H1 (cell line): ENCODE data around the gene FAM53C. TPM values are rescaled to one million over a fixed set of nuclear protein-coding genes. Genes with fewer than 3 reads are reported as not detected.

Experiments used
- CTCF ChIA-PET: fragments of 300-600 bp; sonication (Branson Sonifier 250); formaldehyde crosslinking; loops from one replicate; lab custom pipeline; 2021; ENCODE audit not compliant: partially characterized antibody; lab: Charles Lee
- POLR2A ChIA-PET: fragments of 300-600 bp; sonication (Branson Sonifier 250); formaldehyde crosslinking; loops from one replicate; lab custom pipeline; 2021; ENCODE audit warnings: inconsistent platforms; ENCODE audit not compliant: partially characterized antibody; lab: Charles Lee
- DNase-seq, 2 experiments: peaks; one replicate each; pipeline versions ENCODE4 v3.0.0 to v3.0.0-alpha.2; 2010 to 2022; ENCODE audit warnings: low spot score in 2 of 2, low read depth in 1 of 2, mixed read lengths in 1 of 2
- FAIRE-seq: peaks from 2 replicates; lab custom pipeline; 2011; peaks lifted over from hg19 to GRCh38; lab: Jason Lieb, UNC
- H2AFZ ChIP-seq: 2 replicates; pipeline ENCODE4 v1.8.1; 2012; ENCODE audit warnings: low read length, inconsistent platforms
- H2AK5ac ChIP-seq: 2 replicates; pipeline ENCODE4 v1.6.1; 2013; ENCODE audit warnings: low read depth, low read length
- H2BK120ac ChIP-seq: replicated peaks from 2 replicates; pipeline ENCODE3; 2013; ENCODE audit warnings: low read depth, low read length, inconsistent platforms
- H2BK12ac ChIP-seq: 2 replicates; pipeline ENCODE4 v1.6.1; 2013; ENCODE audit warnings: low read depth, low read length
- H2BK15ac ChIP-seq: 2 replicates; pipeline ENCODE4 v1.6.1; 2013; ENCODE audit warnings: low read length
- H2BK20ac ChIP-seq: 2 replicates; pipeline ENCODE4 v1.6.1; 2013; ENCODE audit warnings: low read length
- H2BK5ac ChIP-seq: 2 replicates; pipeline ENCODE4 v1.6.1; 2013; ENCODE audit warnings: low read depth, low read length
- H3K14ac ChIP-seq: 2 replicates; pipeline ENCODE4 v1.6.1; 2013; ENCODE audit warnings: inconsistent platforms; ENCODE audit not compliant: insufficient read length
- H3K18ac ChIP-seq: 2 replicates; pipeline ENCODE4 v1.6.1; 2013; ENCODE audit warnings: low read length; ENCODE audit errors: extremely low read depth
- H3K23ac ChIP-seq: 2 replicates; pipeline ENCODE4 v1.6.1; 2013; ENCODE audit warnings: inconsistent platforms; ENCODE audit not compliant: insufficient read length
- H3K23me2 ChIP-seq: 2 replicates; pipeline ENCODE4 v1.6.1; 2013; ENCODE audit warnings: low read depth, low read length
- H3K27ac ChIP-seq: 2 replicates; pipeline ENCODE4 v1.6.1; 2011; ENCODE audit warnings: low read depth, low read length, inconsistent platforms
- H3K27me3 ChIP-seq, 4 experiments: replicated peaks in 1 of 4; 1 replicate in 1 of 4; 2 replicates in 3 of 4; pipeline versions ENCODE4 v1.6.1 to v1.8.1; 2011 to 2013; ENCODE audit warnings: low read length in 3 of 4, mild to moderate bottlenecking in 3 of 4, inconsistent platforms in 2 of 4, mixed read lengths in 2 of 4, moderate library complexity in 1 of 4; ENCODE audit not compliant: control insufficient read depth in 3 of 4, insufficient read depth in 3 of 4; ENCODE audit errors: extremely low read depth in 1 of 4
- H3K36me3 ChIP-seq, 4 experiments: 2 replicates each; pipeline versions ENCODE4 v1.6.1 to v1.8.1; 2011 to 2013; ENCODE audit warnings: mild to moderate bottlenecking in 4 of 4, low read length in 3 of 4, moderate library complexity in 2 of 4, control low read depth in 1 of 4, inconsistent platforms in 1 of 4; ENCODE audit not compliant: insufficient read depth in 4 of 4, control insufficient read depth in 2 of 4
- H3K4ac ChIP-seq: replicated peaks from 2 replicates; pipeline ENCODE3; 2013; ENCODE audit warnings: low read length, low read depth, mixed read lengths, inconsistent platforms; ENCODE audit not compliant: insufficient read length
- H3K4me1 ChIP-seq, 4 experiments: replicated peaks in 1 of 4; 1 replicate in 1 of 4; 2 replicates in 3 of 4; pipeline versions ENCODE4 v1.6.1 to v1.8.1; 2011 to 2013; ENCODE audit warnings: low read length in 3 of 4, inconsistent platforms in 2 of 4, mixed read lengths in 1 of 4; ENCODE audit not compliant: insufficient read depth in 4 of 4, control insufficient read depth in 3 of 4
- H3K4me2 ChIP-seq, 2 experiments: 2 replicates each; pipeline versions ENCODE4 v1.6.1 to v1.8.1; 2011 to 2013; ENCODE audit warnings: low read depth in 2 of 2, low read length in 2 of 2, control low read depth in 1 of 2, inconsistent platforms in 1 of 2, mild to moderate bottlenecking in 1 of 2; ENCODE audit not compliant: insufficient read depth in 1 of 2
- H3K4me3 ChIP-seq, 4 experiments: fragments of 200-600, 300-600 bp in 1 of 4; sonication (generic), shearing (Covaris generic), sonication (Bioruptor Twin) in 1 of 4; 2 replicates each; pipeline versions ENCODE4 v1.5.1 to v1.8.1; 2011 to 2016; ENCODE audit warnings: low read length in 4 of 4, low read depth in 3 of 4, control low read depth in 2 of 4, inconsistent platforms in 2 of 4, mild to moderate bottlenecking in 2 of 4, mixed read lengths in 1 of 4, moderate library complexity in 1 of 4; ENCODE audit not compliant: insufficient read depth in 2 of 4; ENCODE audit errors: extremely low read depth in 1 of 4
- H3K56ac ChIP-seq: replicated peaks from 2 replicates; pipeline ENCODE3; 2013; ENCODE audit warnings: low read depth, mild to moderate bottlenecking, mixed read lengths, low read length, inconsistent platforms; ENCODE audit not compliant: insufficient read length
- H3K79me1 ChIP-seq: 2 replicates; pipeline ENCODE4 v1.6.1; 2013; ENCODE audit warnings: low read depth, low read length, control low read depth
- H3K79me2 ChIP-seq, 2 experiments: 2 replicates each; pipeline versions ENCODE4 v1.6.1 to v1.8.1; 2012 to 2013; ENCODE audit warnings: low read length in 2 of 2, mild to moderate bottlenecking in 2 of 2, inconsistent platforms in 1 of 2; ENCODE audit not compliant: insufficient read depth in 2 of 2, control insufficient read depth in 1 of 2
- H3K9ac ChIP-seq, 4 experiments: replicated peaks in 1 of 4; 1 replicate in 1 of 4; 2 replicates in 3 of 4; pipeline versions ENCODE4 v1.6.1 to v1.8.1; 2011 to 2013; ENCODE audit warnings: low read depth in 3 of 4, low read length in 3 of 4, control low read depth in 2 of 4, mild to moderate bottlenecking in 2 of 4, moderate library complexity in 2 of 4, inconsistent platforms in 1 of 4; ENCODE audit errors: extremely low read depth in 1 of 4
- H3K9me3 ChIP-seq, 2 experiments: 2 replicates each; pipeline versions ENCODE4 v1.6.1 to v1.8.1; 2012 to 2013; ENCODE audit warnings: mild to moderate bottlenecking in 2 of 2, moderate library complexity in 2 of 2, control low read depth in 1 of 2, inconsistent platforms in 1 of 2, low read depth in 1 of 2, low read length in 1 of 2, mixed read lengths in 1 of 2; ENCODE audit not compliant: insufficient read depth in 2 of 2
- H4K20me1 ChIP-seq, 2 experiments: replicated peaks in 1 of 2; 2 replicates each; pipeline versions ENCODE3 to v1.8.1; 2011 to 2013; ENCODE audit warnings: inconsistent platforms in 2 of 2, low read length in 2 of 2, mild to moderate bottlenecking in 1 of 2; ENCODE audit not compliant: insufficient read depth in 2 of 2, control insufficient read depth in 1 of 2
- H4K5ac ChIP-seq: 2 replicates; pipeline ENCODE4 v1.6.1; 2013; ENCODE audit warnings: low read length, low read depth, mixed read lengths, inconsistent platforms; ENCODE audit not compliant: insufficient read length
- H4K8ac ChIP-seq: 2 replicates; pipeline ENCODE4 v1.8.0; 2013; ENCODE audit warnings: mild to moderate bottlenecking, moderate library complexity, low read length, inconsistent platforms; ENCODE audit not compliant: insufficient read depth; ENCODE audit errors: extremely low read depth
- H4K91ac ChIP-seq: replicated peaks from 2 replicates; pipeline ENCODE3; 2013; ENCODE audit warnings: low read length, mixed read lengths, inconsistent platforms; ENCODE audit not compliant: insufficient read length
- BCL11A ChIP-seq, 2 experiments: IDR thresholded peaks; one replicate each; pipeline ENCODE4 v1.6.1; 2011; ENCODE audit warnings: low read depth in 2 of 2, low read length in 2 of 2, mild to moderate bottlenecking in 2 of 2
- CEBPB ChIP-seq: IDR thresholded peaks from 2 replicates; pipeline ENCODE4 v1.6.1; 2012; ENCODE audit warnings: low read depth, low read length
- HDAC6 ChIP-seq: IDR thresholded peaks from one replicate; pipeline ENCODE4 v1.7.1; 2012; ENCODE audit warnings: low read depth, mild to moderate bottlenecking, inconsistent platforms, low read length, moderate library complexity
- JUN ChIP-seq: IDR thresholded peaks from 2 replicates; pipeline ENCODE4 v1.6.1; 2011; ENCODE audit warnings: low read depth, mild to moderate bottlenecking, improper control_type of control experiment, low read length
- JUND ChIP-seq: IDR thresholded peaks from 2 replicates; pipeline ENCODE4 v1.6.1; 2011; ENCODE audit warnings: mild to moderate bottlenecking, improper control_type of control experiment, low read length
- KDM1A ChIP-seq: fragments of 200-600, 300-600 bp; sonication (generic); IDR thresholded peaks from 2 replicates; pipeline ENCODE4 v1.7.1; 2016; ENCODE audit warnings: mild to moderate bottlenecking, low read length, borderline replicate concordance
- POLR2AphosphoS5 ChIP-seq: IDR thresholded peaks from 2 replicates; pipeline ENCODE4 v1.6.1; 2011; ENCODE audit warnings: low read depth, low read length
- RAD21 ChIP-seq, 2 experiments: IDR thresholded peaks in 1 of 2; conservative IDR thresholded peaks in 1 of 2; 2 replicates each; pipeline ENCODE4 v1.6.1; 2011; ENCODE audit warnings: low read depth in 2 of 2, low read length in 2 of 2, improper control_type of control experiment in 1 of 2, inconsistent platforms in 1 of 2, mild to moderate bottlenecking in 1 of 2, moderate library complexity in 1 of 2
- RNF2 ChIP-seq: fragments of 200-900, 300-1000 bp; sonication (generic); IDR thresholded peaks from 2 replicates; pipeline ENCODE4 v1.7.1; 2016; ENCODE audit warnings: borderline replicate concordance, low read depth, mild to moderate bottlenecking, antibody characterized with exemption, low read length; ENCODE audit not compliant: poor library complexity, severe bottlenecking; ENCODE audit errors: missing control alignments
- SAP30 ChIP-seq: fragments of 300-600 bp; sonication (generic); IDR thresholded peaks from 2 replicates; pipeline ENCODE4 v1.7.1; 2012; ENCODE audit warnings: low read length, moderate library complexity, mild to moderate bottlenecking, inconsistent platforms; ENCODE audit not compliant: insufficient read depth, insufficient replicate concordance
- SUZ12 ChIP-seq: fragments of 200-600 bp; sonication (generic); IDR thresholded peaks from 2 replicates; pipeline ENCODE4 v1.6.1; 2012; ENCODE audit warnings: mild to moderate bottlenecking, inconsistent platforms, low read length, moderate library complexity, mixed read lengths
- TAF7 ChIP-seq: optimal IDR thresholded peaks from 2 replicates; pipeline ENCODE3; 2011; ENCODE audit warnings: low read depth, mild to moderate bottlenecking, inconsistent platforms, low read length, moderate library complexity, borderline replicate concordance
- polyA plus RNA-seq, 7 experiments: library from polyadenylated mRNA; depleted of rRNA in 3 of 7; stranded (reverse) in 5 of 7; unstranded in 2 of 7; fragments of >200 nt in 5 of 7; fragments of 200-250 nt in 2 of 7; gene quantifications; 1 replicate in 5 of 7; 2 replicates in 1 of 7; 4 replicates in 1 of 7; pipeline versions ENCODE4 v1.2.1 to v1.2.3, GENCODE V29; 2011 to 2013; ENCODE audit warnings: missing spikeins in 2 of 7, mixed read lengths in 2 of 7
- total RNA-seq: library from RNA; stranded (reverse); fragmentation: NEBNext Ultra II Directional; extraction: Animal tissue kit (Norgen Biotek cat#: 25700); gene quantifications from 2 replicates; pipeline ENCODE4 v1.2.1, GENCODE V29; 2021
- TF ChIP-seq, protein P1 (sequence below): IDR thresholded peaks from 2 replicates; pipeline ENCODE4 v1.6.1; 2011; ENCODE audit warnings: low read depth, mild to moderate bottlenecking, low read length; ENCODE audit not compliant: insufficient read depth

The FAM53C gene
- total and polyA plus RNA-seq, 2 of the 8 experiments (the other 6 are each of a cell fraction or from before 2014, with no cell fraction given), result 57.6 to 75.3 TPM

GRCh38 chr5:138351517-138351916, 13.5 kb downstream of the FAM53C start:
- Histone ChIP-seq H3K4ac (no peak overlapping the region), H4K8ac (no peak overlapping the region), H3K36me3 (peaks cover 12 to 30% (median 21%) of the 10 kb centered on the region in 4 experiments; a peak in 7 of 8 replicates), H3K9me3 (no peaks in the 10 kb centered on the region), H3K79me1 (no peaks in the 10 kb centered on the region; the same call in 1 of the 2 replicates), H3K23me2 (peaks cover 8% of the 10 kb centered on the region), H2BK12ac (no peak overlapping the region), H2BK120ac (no peak overlapping the region), H3K9ac (no peak overlapping the region), H3K18ac (no peak overlapping the region), H2AK5ac (no peak overlapping the region), H3K4me3 (no peak overlapping the region), H3K27ac (no peak overlapping the region), H3K27me3 (no peaks in the 10 kb centered on the region), H4K91ac (no peak overlapping the region), H3K56ac (no peak overlapping the region), H2AFZ (no peak overlapping the region), H3K14ac (no peak overlapping the region), H2BK15ac (no peak overlapping the region), H3K23ac (no peak overlapping the region), H2BK5ac (no peak overlapping the region), H3K79me2 (peaks cover 9 to 35% of the 10 kb centered on the region in 2 experiments; a peak in 3 of 4 replicates), H2BK20ac (no peak overlapping the region), H3K4me2 (no peak overlapping the region), H3K4me1 (peaks cover 0 to 9% (median 3%) of the 10 kb centered on the region in 4 experiments; a peak in 3 of 7 replicates), H4K20me1 (peaks cover 4 to 6% of the 10 kb centered on the region in 2 experiments), H4K5ac (no peak overlapping the region)
- FAIRE-seq (no peak), DNase-seq (no peak)
- ChIA-PET POLR2A (interaction anchor here (1.0 to 14.6 kb wide), 10 partner anchors 12 to 191 kb away, joined by 3 to 254 read pairs (median 10); partner anchors contain the start of genes BRD8, CDC23, CDC25C and EGR1), CTCF (interaction anchor here (0.7 to 11.4 kb wide), 29 partner anchors 13 to 197 kb away, joined by 3 to 196 read pairs (median 4); partner anchors contain the start of genes CDC23, CDC25C, ETF1 and FAM53C)
- TF ChIP-seq, protein P1, sequence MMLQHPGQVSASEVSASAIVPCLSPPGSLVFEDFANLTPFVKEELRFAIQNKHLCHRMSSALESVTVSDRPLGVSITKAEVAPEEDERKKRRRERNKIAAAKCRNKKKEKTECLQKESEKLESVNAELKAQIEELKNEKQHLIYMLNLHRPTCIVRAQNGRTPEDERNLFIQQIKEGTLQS, result no peak
- TF ChIP-seq RAD21 (IDR thresholded peaks at IDR 0.05 in 1 of 2, conservative IDR thresholded peaks at IDR 0.05 in 1 of 2; ENCODE audit: low read depth in 2 of 2, low read length in 2 of 2) (no peak), RNF2 (no peak), TAF7 (no peak), SUZ12 (no peak), HDAC6 (no peak), BCL11A (IDR thresholded peaks at IDR 0.05; ENCODE audit: low read depth in 2 of 2, low read length in 2 of 2) (no peak), KDM1A (no peak), POLR2AphosphoS5 (no peak), JUND (no peak), SAP30 (no peak), JUN (no peak), CEBPB (no peak)
